B cell (primary cell): ENCODE results near the gene ZMYND10. TPM values are rescaled to one million over a fixed set of nuclear protein-coding genes. Genes with fewer than 3 reads are reported as not detected.

Source experiments
- ATAC-seq: fragments of 200-7000 bp; cut with Tn5 transposase; one replicate; pipeline ENCODE4 v1.10.0; 2021; ENCODE audit warnings: low read depth, mild to moderate bottlenecking, moderate number of reproducible peaks, moderate library complexity
- CTCF ChIA-PET: fragments of 350-600 bp; sonication (Branson Sonifier 250); formaldehyde crosslinking; loops from one replicate; lab custom pipeline; 2021; ENCODE audit warnings: antibody characterized with exemption, inconsistent platforms; lab: Charles Lee
- POLR2A ChIA-PET: fragments of 350-600 bp; sonication (Branson Sonifier 250); formaldehyde crosslinking; loops from one replicate; lab custom pipeline; 2021; ENCODE audit warnings: antibody characterized with exemption; lab: Charles Lee
- DNase-seq: peaks from one replicate; pipeline ENCODE4 v3.0.0; 2013
- H2AFZ ChIP-seq: 2 replicates; pipeline ENCODE4 v1.6.1; 2012; ENCODE audit warnings: mild to moderate bottlenecking, low read depth, low read length; ENCODE audit not compliant: insufficient read depth, poor library complexity, severe bottlenecking
- H3K27ac ChIP-seq, 2 donors: 1 replicate in 1 of 2; 2 replicates in 1 of 2; pipeline ENCODE4 v1.5.1; 2012 to 2013; ENCODE audit warnings: low read length in 2 of 2, mild to moderate bottlenecking in 2 of 2, moderate library complexity in 1 of 2
- H3K27me3 ChIP-seq, 4 experiments: fragments of 200-600 bp in 1 of 4; sonication (generic) in 1 of 4; replicated peaks in 1 of 4; 1 replicate in 2 of 4; 2 replicates in 2 of 4; pipeline versions ENCODE4 v1.6.1 to v1.7.0; 2013 to 2016; ENCODE audit warnings: low read length in 3 of 4, mild to moderate bottlenecking in 2 of 4, mixed read lengths in 1 of 4, moderate library complexity in 1 of 4; ENCODE audit not compliant: insufficient read depth in 4 of 4, control insufficient read depth in 3 of 4; ENCODE audit errors: control extremely low read depth in 1 of 4
- H3K36me3 ChIP-seq, 2 experiments: replicated peaks in 1 of 2; 1 replicate in 1 of 2; 2 replicates in 1 of 2; pipeline versions ENCODE4 v1.6.1 to v1.7.1; 2013; ENCODE audit warnings: low read length in 1 of 2; ENCODE audit not compliant: insufficient read depth in 2 of 2, control insufficient read depth in 1 of 2; ENCODE audit errors: control extremely low read depth in 1 of 2, extremely low read depth in 1 of 2
- H3K4me1 ChIP-seq, 2 donors: fragments of 200-600 bp in 1 of 2; sonication (generic) in 1 of 2; 1 replicate in 1 of 2; 2 replicates in 1 of 2; pipeline versions ENCODE4 v1.5.1 to v1.6.1; 2013 to 2017; ENCODE audit warnings: low read length in 2 of 2; ENCODE audit not compliant: control insufficient read depth in 2 of 2, insufficient read depth in 2 of 2
- H3K4me2 ChIP-seq: replicated peaks from 2 replicates; pipeline ENCODE3; 2012; ENCODE audit warnings: mild to moderate bottlenecking, low read depth, low read length; ENCODE audit not compliant: poor library complexity, severe bottlenecking
- H3K4me3 ChIP-seq, 5 experiments: fragments of 200-600 bp in 1 of 5; sonication (generic) in 1 of 5; 1 replicate in 3 of 5; 2 replicates in 2 of 5; pipeline versions ENCODE4 v1.5.1 to v1.7.0; 2011 to 2016; ENCODE audit warnings: low read length in 4 of 5, mild to moderate bottlenecking in 4 of 5, low read depth in 2 of 5, control low read depth in 1 of 5, moderate library complexity in 1 of 5; ENCODE audit not compliant: insufficient read depth in 1 of 5; ENCODE audit errors: control extremely low read depth in 1 of 5, extremely low read depth in 1 of 5
- H3K79me2 ChIP-seq: fragments of 200-600 bp; sonication (generic); one replicate; pipeline ENCODE4 v1.6.0; 2016; ENCODE audit warnings: low read length; ENCODE audit not compliant: control insufficient read depth, insufficient read depth
- H3K9ac ChIP-seq: fragments of 200-600 bp; sonication (generic); 2 replicates; pipeline ENCODE4 v1.6.1; 2017; ENCODE audit warnings: mild to moderate bottlenecking, low read length, moderate library complexity
- H3K9me3 ChIP-seq, 3 donors: one replicate each; pipeline versions ENCODE4 v1.6.1 to v1.7.1; 2013; ENCODE audit warnings: low read length in 2 of 3; ENCODE audit not compliant: control insufficient read depth in 2 of 3, insufficient read depth in 1 of 3; ENCODE audit errors: control extremely low read depth in 1 of 3
- H4K20me1 ChIP-seq: 2 replicates; pipeline ENCODE4 v1.6.0; 2012; ENCODE audit warnings: mild to moderate bottlenecking, low read length; ENCODE audit not compliant: insufficient read depth, control insufficient read depth, poor library complexity, severe bottlenecking
- H3K27ac Mint-ChIP-seq: one replicate; pipeline ENCODE4 v1.8.0; 2021; ENCODE audit warnings: mixed read lengths
- H3K27me3 Mint-ChIP-seq: one replicate; pipeline ENCODE4 v1.8.0; 2021; ENCODE audit warnings: mixed read lengths
- H3K4me1 Mint-ChIP-seq: one replicate; pipeline ENCODE4 v1.8.0; 2021; ENCODE audit warnings: mixed read lengths
- H3K4me3 Mint-ChIP-seq: one replicate; pipeline ENCODE4 v1.8.0; 2021; ENCODE audit warnings: mixed read lengths
- H3K9me3 Mint-ChIP-seq: one replicate; pipeline ENCODE4 v1.8.0; 2022; ENCODE audit warnings: mixed read lengths; ENCODE audit not compliant: insufficient read depth
- CTCF ChIP-seq: fragments of 200-600 bp; IDR thresholded peaks from one replicate; pipeline ENCODE4 v1.8.0; 2022; ENCODE audit warnings: antibody characterized with exemption, mild to moderate bottlenecking
- EZH2 ChIP-seq: IDR thresholded peaks from 2 replicates; pipeline ENCODE4 v1.6.1; 2012; ENCODE audit warnings: borderline replicate concordance, low read depth, mild to moderate bottlenecking, moderate library complexity, low read length; ENCODE audit not compliant: insufficient read depth, poor library complexity, severe bottlenecking
- WGBS: methylation state at CpG from one replicate; pipeline ENCODE4 v1.1.5; 2013; ENCODE audit warnings: missing lambda C conversion rate; ENCODE audit not compliant: insufficient coverage; 5-methylcytosine and 5-hydroxymethylcytosine counted together
- intact Hi-C: fragments of 100-400 bp; cut with micrococcal nuclease; formaldehyde crosslinking; loops from one replicate; pipeline ENCODE4 v1.10.0; 2022
- polyA plus RNA-seq: library from polyadenylated mRNA; depleted of rRNA; stranded (reverse); fragments of >200 nt; gene quantifications from 2 replicates; pipeline ENCODE4 v1.2.3, GENCODE V29; 2012
- total RNA-seq, 2 donors: library from RNA; stranded (reverse); fragments of 120-200 nt in 1 of 2; gene quantifications; 1 replicate in 1 of 2; 2 replicates in 1 of 2; pipeline versions ENCODE4 v1.2.3 to v1.2.4, GENCODE V29; 2013 to 2022

Gene ZMYND10
- total and polyA plus RNA-seq, 2 donors (not counting 1 experiment from before 2014, with no cell fraction given) = 1.8 to 2.4 TPM

DNA sequence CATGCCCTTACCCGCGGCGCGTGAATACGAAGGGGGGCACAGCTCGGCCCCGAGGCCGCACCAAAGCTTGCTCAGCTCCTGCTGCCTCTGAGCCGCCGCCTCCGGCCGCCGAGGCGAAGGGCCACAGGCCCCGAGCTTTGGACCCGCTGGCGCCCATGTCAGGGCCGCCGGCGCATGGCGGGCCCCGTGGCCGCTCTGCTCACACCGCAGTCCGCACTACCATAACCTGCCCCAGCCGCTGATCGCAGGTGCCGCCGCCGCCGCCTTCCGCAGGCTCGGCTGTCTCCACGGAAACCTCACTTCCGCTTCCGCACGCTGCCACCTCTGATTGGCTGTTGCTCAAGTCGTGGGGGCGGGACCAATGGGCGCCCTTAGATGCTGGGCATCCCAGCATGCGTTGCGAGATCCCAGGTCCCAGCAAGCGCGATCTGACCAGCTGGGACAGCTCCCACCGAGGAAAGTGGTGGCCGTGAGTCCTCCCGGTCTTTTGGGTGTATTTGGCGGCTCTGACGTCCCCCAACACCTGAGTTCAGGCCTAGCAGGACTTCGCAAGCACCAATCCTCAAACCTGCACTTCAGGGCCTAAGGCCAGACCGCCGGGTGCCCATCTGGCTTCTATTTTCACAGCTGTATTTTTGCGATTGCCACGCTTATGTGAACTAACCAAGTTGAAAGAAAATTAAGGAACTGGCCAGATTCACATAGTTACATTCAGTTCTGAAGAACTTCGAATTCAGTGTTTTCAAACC lies 17.4 kb downstream of the ZMYND10 start, which contains the start of gene TUSC2:
Gene TUSC2, minus strand, starts transcription at position 281 of the 749 bp plus-strand sequence. Its CDS starts 124 bp downstream, at position 157.
- H3K4me3 ChIP-seq = peak within 1 kb of the TSS; percentile 39 to 98 (median 87)
- peak within 1 kb of the TSS; percentile 95 for H3K4me3 Mint-ChIP-seq
- WGBS = 2% methylated on average over 55 of the region's 55 CpGs
- ChIA-PET POLR2A (interaction anchor here (0.6 to 2.9 kb wide), 8 partner anchors 9 to 1666 kb away, joined by 3 to 27 read pairs (median 6); partner anchors contain the start of genes CYB561D2, HYAL3, IFRD2 and NAA80), CTCF (interaction anchor here (0.5 to 3.4 kb wide), 10 partner anchors 9 to 510 kb away, joined by 3 to 20 read pairs (median 4); partner anchors contain the start of genes CYB561D2, HYAL3, NAA80 and NPRL2)
- peaks cover 0 to 55% of the 10 kb centered on the region in 2 experiments for H3K36me3 ChIP-seq
- intact Hi-C loops = loop anchor here (1.0 kb wide), 5 partner anchors 9 to 101 kb away; partner anchors contain the start of genes CYB561D2, HYAL3, NAA80 and NPRL2
- H3K4me1 ChIP-seq = peaks cover 14 to 24% of the 10 kb centered on the region in 2 donors
- H3K27ac ChIP-seq = peak within 1 kb of the TSS; percentile 66 to 90
- peak within 1 kb of the TSS; percentile 99 for H3K4me2 ChIP-seq
- H3K27ac Mint-ChIP-seq = peak within 1 kb of the TSS; percentile 91
- DNase-seq (peak; percentile 97), ATAC-seq (peak; percentile 94)
- H3K9me3 ChIP-seq = no peaks in the 10 kb centered on the region
- H3K27me3 ChIP-seq = no peaks in the 10 kb centered on the region
- peak within 1 kb of the TSS; percentile 75 for H2AFZ ChIP-seq
- peaks cover 41% of the 10 kb centered on the region for H3K79me2 ChIP-seq
- no peak for TF ChIP-seq CTCF
- TF ChIP-seq EZH2 = no peak
- peaks cover 35% of the 10 kb centered on the region for H4K20me1 ChIP-seq
- no peaks in the 10 kb centered on the region for H3K9me3 Mint-ChIP-seq
- peak within 1 kb of the TSS; percentile 87 for H3K9ac ChIP-seq
- H3K4me1 Mint-ChIP-seq = peaks cover 25% of the 10 kb centered on the region
- no peaks in the 10 kb centered on the region for H3K27me3 Mint-ChIP-seq
